ENCODE measurements around the gene SPAG6. TPM values are rescaled to one million over a fixed set of nuclear protein-coding genes. Genes with fewer than 3 reads are reported as not detected.
"Not testable (repeated sequence)": the region's sequence is repeated elsewhere in the genome, so short reads cannot be mapped to it uniquely, and the experiment has no call there.

The SPAG6 gene
- total RNA-seq, 1 experiment from 2014 or later, result not detected

- TF ChIP-seq, protein P1, sequence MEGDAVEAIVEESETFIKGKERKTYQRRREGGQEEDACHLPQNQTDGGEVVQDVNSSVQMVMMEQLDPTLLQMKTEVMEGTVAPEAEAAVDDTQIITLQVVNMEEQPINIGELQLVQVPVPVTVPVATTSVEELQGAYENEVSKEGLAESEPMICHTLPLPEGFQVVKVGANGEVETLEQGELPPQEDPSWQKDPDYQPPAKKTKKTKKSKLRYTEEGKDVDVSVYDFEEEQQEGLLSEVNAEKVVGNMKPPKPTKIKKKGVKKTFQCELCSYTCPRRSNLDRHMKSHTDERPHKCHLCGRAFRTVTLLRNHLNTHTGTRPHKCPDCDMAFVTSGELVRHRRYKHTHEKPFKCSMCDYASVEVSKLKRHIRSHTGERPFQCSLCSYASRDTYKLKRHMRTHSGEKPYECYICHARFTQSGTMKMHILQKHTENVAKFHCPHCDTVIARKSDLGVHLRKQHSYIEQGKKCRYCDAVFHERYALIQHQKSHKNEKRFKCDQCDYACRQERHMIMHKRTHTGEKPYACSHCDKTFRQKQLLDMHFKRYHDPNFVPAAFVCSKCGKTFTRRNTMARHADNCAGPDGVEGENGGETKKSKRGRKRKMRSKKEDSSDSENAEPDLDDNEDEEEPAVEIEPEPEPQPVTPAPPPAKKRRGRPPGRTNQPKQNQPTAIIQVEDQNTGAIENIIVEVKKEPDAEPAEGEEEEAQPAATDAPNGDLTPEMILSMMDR (IDR thresholded peaks at IDR 0.05; ENCODE audit: unreplicated experiment), result no peak
- CTCF ChIA-PET, result no interaction called here
- no peak overlapping the region for H3K4me3 Mint-ChIP-seq (ENCODE audit: low read depth, unreplicated experiment)
- no peak for DNase-seq
- H3K27me3 Mint-ChIP-seq (ENCODE audit: unreplicated experiment), result no peaks in the 10 kb centered on the region
- no peaks in the 10 kb centered on the region for H3K9me3 Mint-ChIP-seq (ENCODE audit: low read depth, unreplicated experiment)
- no peaks in the 10 kb centered on the region for H3K36me3 Mint-ChIP-seq (ENCODE audit: insufficient read depth, unreplicated experiment)
- intact Hi-C loops (cut with micrococcal nuclease; ENCODE audit: unreplicated experiment), result no loop called here
- H3K27ac Mint-ChIP-seq (ENCODE audit: unreplicated experiment), result no peak overlapping the region
- no TSS peak for BruUV-seq (replicated peaks)
- H3K4me1 Mint-ChIP-seq (ENCODE audit: low read depth, unreplicated experiment), result no peaks in the 10 kb centered on the region
Measured at GRCh38 chr10:22356324-22356873, 11.1 kb downstream of the SPAG6 start.

GRCh38 chr10:22357770-22358169 lies 12.5 kb downstream of the SPAG6 start:
- intact Hi-C loops (cut with micrococcal nuclease; ENCODE audit: unreplicated experiment); H3K27ac Mint-ChIP-seq (ENCODE audit: unreplicated experiment); DNase-seq; CTCF ChIA-PET; H3K9me3 Mint-ChIP-seq (ENCODE audit: low read depth, unreplicated experiment); H3K4me3 Mint-ChIP-seq (ENCODE audit: low read depth, unreplicated experiment); H3K4me1 Mint-ChIP-seq (ENCODE audit: low read depth, unreplicated experiment); H3K36me3 Mint-ChIP-seq (ENCODE audit: insufficient read depth, unreplicated experiment); H3K27me3 Mint-ChIP-seq (ENCODE audit: unreplicated experiment); BruUV-seq (replicated peaks): not testable (repeated sequence)

DNA sequence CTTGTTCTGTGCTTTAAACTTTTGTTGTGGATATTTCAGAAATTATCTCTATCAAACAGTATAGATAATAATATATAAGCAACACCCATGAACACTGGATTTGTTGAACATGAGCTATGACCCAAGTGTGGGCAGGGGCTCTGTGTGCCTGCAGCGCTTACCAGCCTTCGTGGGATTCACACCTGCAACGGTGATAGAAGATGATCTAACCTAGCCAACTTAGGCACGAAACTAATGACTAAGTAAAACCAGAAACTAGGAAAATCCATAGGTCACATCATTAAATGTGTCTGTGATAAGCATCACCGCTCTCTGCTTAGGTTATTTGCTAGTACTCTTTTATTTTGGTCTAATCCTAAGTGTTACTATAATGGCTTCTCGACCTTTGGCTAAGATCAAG lies 18.0 kb downstream of the SPAG6 start:
- CTCF ChIA-PET, result no interaction called here
- H3K4me3 Mint-ChIP-seq (ENCODE audit: low read depth, unreplicated experiment), result no peak overlapping the region
- DNase-seq, result no peak
- no peaks in the 10 kb centered on the region for H3K9me3 Mint-ChIP-seq (ENCODE audit: low read depth, unreplicated experiment)
- H3K4me1 Mint-ChIP-seq (ENCODE audit: low read depth, unreplicated experiment), result no peaks in the 10 kb centered on the region
- no peaks in the 10 kb centered on the region for H3K36me3 Mint-ChIP-seq (ENCODE audit: insufficient read depth, unreplicated experiment)
- intact Hi-C loops (cut with micrococcal nuclease; ENCODE audit: unreplicated experiment), result no loop called here
- TF ChIP-seq, protein P1 (IDR thresholded peaks at IDR 0.05; ENCODE audit: unreplicated experiment), result no peak
- H3K27me3 Mint-ChIP-seq (ENCODE audit: unreplicated experiment), result no peaks in the 10 kb centered on the region
- H3K27ac Mint-ChIP-seq (ENCODE audit: unreplicated experiment), result no peak overlapping the region
- no TSS peak for BruUV-seq (replicated peaks)

GRCh38 chr10:22364407-22365140 lies 19.3 kb downstream of the SPAG6 start:
- intact Hi-C loops (cut with micrococcal nuclease; ENCODE audit: unreplicated experiment), result no loop called here
- no peaks in the 10 kb centered on the region for H3K4me1 Mint-ChIP-seq (ENCODE audit: low read depth, unreplicated experiment)
- no peaks in the 10 kb centered on the region for H3K9me3 Mint-ChIP-seq (ENCODE audit: low read depth, unreplicated experiment)
- TF ChIP-seq, protein P1 (IDR thresholded peaks at IDR 0.05; ENCODE audit: unreplicated experiment), result no peak
- H3K4me3 Mint-ChIP-seq (ENCODE audit: low read depth, unreplicated experiment), result no peak overlapping the region
- no peaks in the 10 kb centered on the region for H3K27me3 Mint-ChIP-seq (ENCODE audit: unreplicated experiment)
- DNase-seq, result no peak
- CTCF ChIA-PET, result interaction anchor here (0.6 to 0.8 kb wide), 2 partner anchors 13 to 85 kb away, joined by 3 read pairs; no protein-coding TSS in a partner anchor
- no peak overlapping the region for H3K27ac Mint-ChIP-seq (ENCODE audit: unreplicated experiment)
- no TSS peak for BruUV-seq (replicated peaks)
- H3K36me3 Mint-ChIP-seq (ENCODE audit: insufficient read depth, unreplicated experiment), result no peaks in the 10 kb centered on the region

DNA sequence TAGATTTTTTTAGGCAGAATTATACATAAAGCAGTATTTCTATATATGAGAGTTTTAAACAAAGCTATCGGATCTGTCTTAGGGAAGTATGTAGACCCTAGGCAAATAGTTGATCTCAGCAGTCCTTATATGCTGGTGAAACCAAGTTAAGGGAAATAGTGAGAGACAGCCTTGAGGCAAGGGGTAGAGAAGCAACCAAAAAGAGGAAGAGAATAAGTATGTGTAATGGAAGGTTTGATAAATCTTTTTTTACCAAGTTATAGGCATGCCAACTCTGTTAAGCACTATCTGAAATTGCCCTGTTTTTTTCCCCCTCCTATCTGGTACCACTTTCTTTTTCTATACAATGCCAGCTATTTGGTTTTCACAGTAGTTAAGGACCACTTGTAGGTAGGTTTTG lies 19.9 kb downstream of the SPAG6 start:
- no peaks in the 10 kb centered on the region for H3K27me3 Mint-ChIP-seq (ENCODE audit: unreplicated experiment)
- DNase-seq, result no peak
- CTCF ChIA-PET, result interaction anchor here (0.6 to 0.8 kb wide), 2 partner anchors 13 to 85 kb away, joined by 3 read pairs; no protein-coding TSS in a partner anchor
- intact Hi-C loops (cut with micrococcal nuclease; ENCODE audit: unreplicated experiment), result no loop called here
- H3K4me3 Mint-ChIP-seq (ENCODE audit: low read depth, unreplicated experiment), result no peak overlapping the region
- no TSS peak for BruUV-seq (replicated peaks)
- no peaks in the 10 kb centered on the region for H3K9me3 Mint-ChIP-seq (ENCODE audit: low read depth, unreplicated experiment)
- H3K27ac Mint-ChIP-seq (ENCODE audit: unreplicated experiment), result no peak overlapping the region
- no peaks in the 10 kb centered on the region for H3K4me1 Mint-ChIP-seq (ENCODE audit: low read depth, unreplicated experiment)
- H3K36me3 Mint-ChIP-seq (ENCODE audit: insufficient read depth, unreplicated experiment), result no peaks in the 10 kb centered on the region
- TF ChIP-seq, protein P1 (IDR thresholded peaks at IDR 0.05; ENCODE audit: unreplicated experiment), result no peak

Measured in Calu3 (cell line).